GM13977 (cell line): ENCODE measurements around the gene CAMKMT.

ENCODE experiments used
- DNase-seq: peaks from one replicate; pipeline ENCODE4 v3.0.0; 2012; ENCODE audit warnings: low spot score
- CTCF ChIP-seq: IDR thresholded peaks from 2 replicates; pipeline ENCODE4 v1.5.1; 2012; ENCODE audit warnings: mild to moderate bottlenecking, control low read depth; ENCODE audit not compliant: insufficient read depth; ENCODE audit errors: extremely low read depth, missing control alignments
- in situ Hi-C: fragments of 300-500 bp; cut with MboI; formaldehyde crosslinking; loops from one replicate; pipeline ENCODE4 v1.12.0; 2022; ENCODE audit warnings: low sequenced_read_pairs, low pct_unique_long_range_greater_than_20kb, mixed read lengths, inconsistent platforms; ENCODE audit not compliant: unreplicated experiment

CAMKMT gene

GRCh38 chr2:44742057-44742456 is 380.3 kb downstream of the CAMKMT start:
- DNase-seq = no peak
- in situ Hi-C loops = no loop called here
- TF ChIP-seq CTCF = no peak

- in situ Hi-C loops = no loop called here
- no peak for TF ChIP-seq CTCF
- no peak for DNase-seq
Observed at GRCh38 chr2:44743473-44743872, 381.7 kb downstream of the CAMKMT start.

GRCh38 chr2:44744961-44745892 is 383.5 kb downstream of the CAMKMT start:
- TF ChIP-seq CTCF = no peak
- in situ Hi-C loops = no loop called here
- no peak for DNase-seq

- in situ Hi-C loops = no loop called here
- DNase-seq = no peak
- TF ChIP-seq CTCF = no peak
Observed at GRCh38 chr2:44745922-44746766, 384.4 kb downstream of the CAMKMT start.

- in situ Hi-C loops = no loop called here
- DNase-seq = no peak
- no peak for TF ChIP-seq CTCF
Observed at GRCh38 chr2:44746856-44747615, 385.3 kb downstream of the CAMKMT start.

- in situ Hi-C loops = no loop called here
- DNase-seq = no peak
- no peak for TF ChIP-seq CTCF
Observed at GRCh38 chr2:44747794-44748193, 386.0 kb downstream of the CAMKMT start.
